Lung microvascular endothelial cell (primary cell): Measurements from ENCODE around the gene SCNN1B. TPM values are rescaled to one million over a fixed set of nuclear protein-coding genes. Genes with fewer than 3 reads are reported as not detected.

Experiments
- DNase-seq, 2 donors: peaks; one replicate each; pipeline versions ENCODE4 v3.0.0 to v3.0.0-alpha.2; 2010; ENCODE audit warnings: low read depth in 2 of 2
- total RNA-seq: library from RNA; depleted of rRNA; stranded (reverse); fragments of >200 nt; gene quantifications from 2 replicates; pipeline ENCODE4 v1.2.1, GENCODE V29; 2014

SCNN1B gene
- total RNA-seq, 1 donor from 2014 or later, result 18.8 TPM

DNA sequence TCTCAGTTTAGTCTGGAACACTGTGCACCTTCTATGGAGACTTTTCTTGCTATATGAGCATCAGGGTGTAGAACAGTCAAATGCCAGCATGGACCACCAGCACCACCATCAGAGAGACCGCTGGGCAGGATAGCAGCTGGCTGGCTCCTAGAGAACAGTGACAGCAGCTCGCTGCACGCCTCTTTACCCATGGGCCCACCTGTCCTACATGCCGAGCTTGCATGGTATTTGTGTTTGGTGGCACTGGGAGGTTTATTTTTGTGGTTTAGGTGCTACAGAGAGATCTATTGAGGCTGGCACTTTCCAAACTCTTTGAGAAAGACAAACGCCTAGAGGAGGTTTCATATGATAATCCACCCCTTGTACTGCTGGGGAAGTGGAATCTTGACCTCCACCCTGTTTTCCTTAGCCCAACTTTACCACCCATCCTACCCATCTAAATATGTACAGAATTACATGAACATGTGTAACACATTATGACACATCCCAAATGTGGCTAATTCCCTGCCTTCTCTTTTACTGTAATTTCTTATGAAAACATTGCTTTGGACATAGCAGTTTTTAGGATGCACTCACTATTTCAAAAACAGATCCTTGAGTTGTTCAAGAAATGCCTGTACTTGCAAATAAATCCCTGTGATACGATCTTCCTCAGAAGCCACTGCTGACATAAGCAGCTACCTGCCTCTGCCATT lies 104.6 kb downstream of the SCNN1B start:
- DNase-seq, result no peak

DNA sequence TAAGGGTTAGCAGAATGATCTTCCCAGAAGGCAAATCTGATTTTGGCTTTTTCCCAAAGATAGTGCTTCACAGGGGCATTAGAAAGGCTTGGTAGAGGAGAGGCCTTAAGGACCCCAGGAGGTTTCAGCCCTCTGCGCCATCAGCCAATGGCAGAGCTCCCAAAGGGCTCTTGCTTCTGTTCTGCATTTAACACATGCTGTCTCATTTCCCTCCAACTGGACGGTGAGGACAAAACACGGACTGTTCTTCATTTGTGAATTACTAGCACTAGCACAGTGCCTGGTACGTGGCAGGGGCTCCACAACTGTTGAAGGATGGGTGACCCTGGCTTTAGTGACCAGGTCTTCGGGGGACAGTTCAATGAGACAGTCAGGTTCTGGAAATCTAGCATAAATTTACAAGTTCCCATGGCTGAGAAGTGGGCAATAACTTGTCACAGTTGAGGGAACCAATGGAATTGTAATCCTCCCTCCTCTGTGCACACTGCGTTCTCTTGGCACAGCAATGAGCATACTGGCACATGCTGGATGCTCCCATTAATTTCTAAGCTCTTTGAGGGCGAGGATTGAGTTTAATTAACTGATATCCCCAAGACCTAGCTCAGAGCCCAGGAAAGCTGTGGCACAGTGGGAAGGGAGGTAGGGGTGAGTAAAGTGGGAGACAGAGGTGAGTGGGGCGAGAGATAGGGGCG lies 105.5 kb downstream of the SCNN1B start:
- DNase-seq, result no peak

DNA sequence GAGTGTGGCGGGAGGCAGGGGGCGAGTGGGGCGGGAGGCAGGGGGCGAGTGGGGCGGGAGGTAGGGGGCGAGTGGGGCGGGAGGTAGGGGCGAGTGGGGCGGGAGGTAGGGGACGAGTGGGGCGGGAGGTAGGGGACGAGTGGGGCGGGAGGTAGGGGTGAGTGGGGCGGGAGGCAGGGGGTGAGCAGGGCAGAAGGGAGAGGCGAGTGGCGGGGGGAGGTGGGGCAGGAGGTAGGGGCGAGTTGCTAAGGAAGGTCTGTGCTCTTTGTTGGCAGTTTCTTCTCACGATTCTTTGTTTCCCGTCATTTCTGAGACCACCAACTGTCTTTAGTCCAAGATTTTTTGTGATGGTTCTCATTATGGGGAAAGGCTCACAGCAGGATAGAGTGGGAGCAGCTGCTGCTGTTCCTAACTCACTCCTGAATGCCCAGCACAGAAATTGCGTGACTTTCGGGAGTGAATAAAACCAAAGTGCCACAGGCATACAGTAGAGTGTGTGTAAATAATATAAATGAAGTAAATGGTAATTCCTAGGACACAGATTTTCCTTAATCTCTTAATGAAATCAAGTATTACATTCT lies 106.2 kb downstream of the SCNN1B start:
- no peak for DNase-seq

DNA sequence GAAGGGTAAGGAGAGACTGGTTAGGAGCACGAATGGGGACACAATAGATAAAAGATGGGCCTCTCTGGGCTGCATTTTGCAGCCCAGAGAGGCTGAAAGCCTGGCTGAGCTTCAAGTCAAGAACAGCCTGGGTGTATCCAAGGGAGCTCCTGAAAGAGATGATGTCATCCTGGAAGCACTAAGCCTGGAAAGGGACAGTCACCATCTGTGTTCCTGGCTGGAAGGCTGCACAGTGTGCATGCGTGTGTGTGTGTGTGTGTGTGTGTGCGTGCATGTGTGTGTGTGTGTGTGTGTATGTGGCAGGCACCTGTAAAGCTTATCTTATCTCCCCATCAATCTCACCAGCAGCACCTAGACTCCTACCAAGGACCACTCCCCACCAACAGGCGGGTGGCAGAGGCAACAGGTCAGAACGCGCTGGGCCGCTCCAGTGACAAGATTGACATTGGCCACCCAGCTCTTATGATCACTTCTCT lies 106.8 kb downstream of the SCNN1B start:
- peak; percentile 48 to 75 for DNase-seq

DNA sequence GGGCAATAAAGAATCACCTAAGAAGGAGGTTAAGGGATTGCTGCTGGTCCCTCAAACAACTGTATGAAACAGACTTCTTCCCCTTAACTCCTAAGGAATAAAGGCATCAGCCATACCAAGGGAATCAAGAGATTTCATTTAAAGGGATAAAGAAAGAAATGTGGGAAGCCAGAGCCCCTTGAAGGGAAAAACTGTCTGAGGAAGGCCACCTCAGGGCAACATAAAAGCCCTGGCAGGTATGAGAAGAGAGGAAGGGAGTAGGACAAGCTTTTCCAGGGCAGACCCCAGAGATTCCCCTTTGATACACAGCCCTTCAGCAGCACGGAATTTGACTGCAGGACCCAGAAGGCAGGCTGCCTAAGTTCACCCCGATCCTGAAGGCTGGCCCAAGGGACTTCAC lies 107.4 kb downstream of the SCNN1B start:
- DNase-seq, result no peak

DNA sequence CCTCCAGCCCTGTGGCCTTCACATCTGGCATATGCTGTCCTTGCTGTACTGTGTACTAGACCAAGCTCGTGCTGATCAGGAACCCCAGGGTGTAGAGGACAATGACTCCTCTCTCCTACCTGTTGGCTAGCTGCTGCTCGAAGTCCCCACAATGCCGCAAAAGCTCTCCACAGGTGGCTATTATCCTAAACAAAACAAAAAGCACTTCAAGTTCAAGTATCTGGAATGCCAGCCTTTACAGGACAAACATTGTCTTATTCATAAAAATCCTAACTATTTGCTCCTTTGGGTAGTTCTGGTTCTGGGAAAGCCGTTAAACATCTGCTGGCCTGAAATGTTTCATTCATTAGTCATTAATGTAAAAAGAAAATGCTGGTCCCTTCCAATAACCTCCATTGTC lies 108.1 kb downstream of the SCNN1B start:
- no peak for DNase-seq

DNA sequence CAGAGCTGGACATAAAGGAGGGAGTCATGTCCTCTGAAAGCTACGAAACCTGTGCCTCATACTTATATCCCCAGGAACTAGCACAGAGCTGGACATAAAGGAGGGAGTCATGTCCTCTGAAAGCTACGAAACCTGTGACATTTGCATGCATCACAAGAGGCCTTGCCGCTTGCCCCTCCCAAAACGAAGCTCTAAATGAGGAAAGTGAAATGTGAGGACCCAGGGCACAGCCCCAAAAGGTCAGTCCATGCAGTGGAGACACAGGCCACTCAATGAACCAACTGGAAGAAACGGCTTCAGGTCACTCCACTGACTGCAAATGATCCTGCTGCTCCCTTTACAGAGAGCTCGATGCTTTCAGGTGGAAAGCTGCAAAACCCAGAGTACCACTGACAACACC lies 112.6 kb downstream of the SCNN1B start:
- DNase-seq, result no peak

DNA sequence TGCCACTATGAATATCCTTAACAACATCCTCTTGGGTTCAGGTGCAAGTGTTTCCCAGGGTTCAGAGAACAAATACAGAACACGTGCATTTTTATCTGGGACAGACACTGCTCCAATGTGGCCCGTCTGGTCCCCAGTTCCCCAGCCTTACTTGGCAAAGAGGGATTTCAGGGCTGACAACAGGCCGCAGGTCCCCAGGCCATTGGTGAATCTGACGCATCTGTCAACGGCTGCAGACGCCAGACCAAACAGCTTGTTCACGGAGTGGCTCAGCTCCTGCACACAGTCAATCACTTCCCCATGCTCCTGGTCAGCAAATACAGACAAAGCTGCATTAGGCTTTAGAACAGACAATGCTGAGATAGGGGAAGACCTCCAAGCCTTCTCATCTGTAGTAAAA lies 114.7 kb downstream of the SCNN1B start:
- DNase-seq, result no peak

DNA sequence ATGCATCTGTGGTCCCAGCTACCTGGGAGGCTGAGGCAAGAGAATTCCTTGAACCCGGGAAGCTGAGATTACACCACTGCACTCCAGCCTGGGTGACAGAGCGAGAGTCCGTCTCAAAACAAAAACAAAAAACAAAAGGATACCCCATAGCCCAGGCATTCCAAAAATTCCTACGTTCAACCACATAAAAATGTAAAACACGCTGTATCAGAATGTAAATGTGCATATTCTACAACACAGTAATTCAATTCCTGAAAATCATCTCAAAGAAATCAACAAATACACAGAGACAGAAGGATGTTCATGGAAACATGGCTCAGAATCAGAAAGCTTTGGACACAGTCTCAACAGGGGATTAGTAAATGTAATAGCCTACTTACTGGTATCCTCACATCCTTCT lies 117.9 kb downstream of the SCNN1B start:
- DNase-seq, result no peak

DNA sequence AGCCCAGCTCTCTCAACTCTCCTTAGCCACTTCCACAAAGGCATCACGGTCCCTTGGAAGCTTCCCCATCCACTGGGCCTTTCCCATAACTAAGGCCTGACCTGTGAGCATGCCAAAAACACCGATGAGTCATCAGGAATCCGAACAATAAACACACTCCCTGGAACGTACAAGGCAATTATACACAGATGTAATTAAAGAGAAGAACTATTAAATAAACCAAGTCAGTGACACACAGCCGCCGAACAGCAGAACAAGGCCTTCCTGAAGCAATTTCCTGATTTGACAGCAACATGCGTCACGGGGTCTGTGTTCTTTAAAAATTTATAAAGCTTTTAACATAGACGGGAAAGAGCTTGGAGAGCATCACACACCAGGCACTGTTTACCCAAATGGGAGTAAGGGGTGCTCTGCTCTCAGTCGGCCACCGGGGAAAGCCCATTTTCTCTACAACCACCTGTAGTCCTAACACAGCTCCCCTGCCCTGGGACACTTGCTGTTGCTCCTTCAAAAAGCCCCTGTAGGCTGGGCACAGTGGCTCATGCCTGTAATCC lies 121.5 kb downstream of the SCNN1B start:
- DNase-seq, result peak; percentile 98 to 99

DNA sequence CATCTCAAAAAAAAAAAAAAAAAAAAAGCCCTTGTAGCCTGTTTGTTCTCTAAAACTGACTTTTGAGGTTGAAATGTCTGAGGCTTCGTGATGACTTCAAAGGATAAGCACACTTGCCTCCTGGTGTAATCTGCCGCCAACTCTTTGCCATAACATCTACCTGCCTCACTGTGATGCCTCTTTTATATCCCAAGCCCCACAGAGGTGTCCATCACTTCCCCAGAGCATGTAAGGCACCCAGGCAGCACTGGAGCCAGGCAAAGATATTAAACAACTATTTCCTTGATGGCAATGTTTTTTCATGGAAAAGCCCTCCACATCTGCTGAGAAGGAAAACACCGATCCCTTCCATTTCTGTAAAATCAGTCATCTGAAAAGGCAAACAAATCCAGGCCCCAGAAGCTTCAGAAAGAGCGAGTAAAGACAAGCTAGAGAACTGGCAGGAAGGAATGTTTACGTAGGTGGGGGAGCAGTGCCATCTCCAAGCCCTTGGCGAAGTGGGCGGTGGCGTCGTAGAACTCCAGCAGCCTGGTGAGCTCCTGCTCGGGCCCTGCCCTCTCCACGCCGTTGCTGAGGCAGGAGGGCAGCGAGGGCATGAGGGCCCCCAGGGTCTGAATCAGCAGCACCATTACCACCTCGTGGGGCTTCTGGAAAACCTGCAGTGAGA lies 122.3 kb downstream of the SCNN1B start:
- DNase-seq, result peak; percentile 8 to 63

DNA sequence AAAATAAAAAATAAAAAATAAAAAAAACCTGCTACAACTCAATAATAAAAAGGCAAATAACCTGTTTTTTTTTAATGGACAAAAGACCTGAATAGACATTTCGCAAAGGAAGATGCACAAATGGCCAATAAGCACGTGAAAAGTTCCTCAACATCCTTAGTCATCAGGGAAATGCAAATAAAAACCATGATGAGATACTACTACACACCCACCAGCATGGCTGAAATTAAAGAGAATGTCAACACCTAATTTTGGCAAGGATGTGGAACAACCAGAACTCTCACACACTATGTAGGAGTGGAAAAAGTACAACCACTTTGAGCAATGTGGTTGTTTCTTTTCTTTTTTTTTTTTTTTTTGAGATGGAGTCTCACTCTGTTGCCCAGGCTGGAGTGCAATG lies 126.2 kb downstream of the SCNN1B start:
- DNase-seq, result peak in 1 of 2 donors; percentile 24

Other genes with a start within 250 kb of the SCNN1B start
- gene USP31, start 152.8 kb upstream of the SCNN1B start, total RNA-seq, result 15.9 and 39.7 TPM in 2 replicates
- 0.40 and 0.65 TPM in 2 replicates for gene SCNN1G, start 119.6 kb upstream of the SCNN1B start, total RNA-seq
- gene COG7, start 150.9 kb downstream of the SCNN1B start, total RNA-seq, result 8.7 and 10.9 TPM in 2 replicates
- 22.9 and 28.4 TPM in 2 replicates for gene GGA2, start 208.2 kb downstream of the SCNN1B start, total RNA-seq